ENCODE results near the gene PNPLA1.

PNPLA1 gene

GRCh38 chr6:36273067-36273466, 3.2 kb downstream of the PNPLA1 start:
- Histone ChIP-seq H3K4me3 (ENCODE audit: low read length) (no peak overlapping the region), H3K9me3 (replicated peaks; ENCODE audit: insufficient read depth, low read length) (no peaks in the 10 kb centered on the region), H3K9ac (ENCODE audit: low read length) (no peak overlapping the region), H3K27ac (ENCODE audit: low read length) (no peak overlapping the region), H3K4me1 (ENCODE audit: low read length) (no peaks in the 10 kb centered on the region), H3K36me3 (replicated peaks; ENCODE audit: insufficient read depth, low read length) (no peaks in the 10 kb centered on the region), H3K4me2 (ENCODE audit: low read depth, low read length) (no peak overlapping the region), H3K27me3 (replicated peaks; ENCODE audit: insufficient read depth, low read length) (no peaks in the 10 kb centered on the region), H3F3A (ENCODE audit: insufficient read depth, low read length) (no peaks in the 10 kb centered on the region), H2AFZ (ENCODE audit: low read length) (no peak overlapping the region), H3K9me2 (replicated peaks; ENCODE audit: insufficient read depth, low read length) (no peaks in the 10 kb centered on the region), H4K20me1 (ENCODE audit: insufficient read depth, low read length) (no peaks in the 10 kb centered on the region), H3K79me2 (ENCODE audit: low read length) (no peaks in the 10 kb centered on the region)
- no peak for TF ChIP-seq CTCF (IDR thresholded peaks at IDR 0.05; ENCODE audit: low read length)
- no peak for TF ChIP-seq EZH2phosphoT487 (IDR thresholded peaks at IDR 0.05; ENCODE audit: low read length)
- TF ChIP-seq EZH2 (optimal IDR thresholded peaks at IDR 0.05; ENCODE audit: low read depth, low read length), result no peak
- no peak for DNase-seq

- Histone ChIP-seq H3K4me3 (ENCODE audit: low read length) (no peak overlapping the region), H3K27ac (ENCODE audit: low read length) (no peak overlapping the region), H3K27me3 (replicated peaks; ENCODE audit: insufficient read depth, low read length) (no peaks in the 10 kb centered on the region), H3K36me3 (replicated peaks; ENCODE audit: insufficient read depth, low read length) (no peaks in the 10 kb centered on the region), H3K9ac (ENCODE audit: low read length) (no peak overlapping the region), H3K9me2 (replicated peaks; ENCODE audit: insufficient read depth, low read length) (no peaks in the 10 kb centered on the region), H3K4me2 (ENCODE audit: low read depth, low read length) (no peak overlapping the region), H2AFZ (ENCODE audit: low read length) (no peak overlapping the region), H3F3A (ENCODE audit: insufficient read depth, low read length) (no peaks in the 10 kb centered on the region), H4K20me1 (ENCODE audit: insufficient read depth, low read length) (no peaks in the 10 kb centered on the region), H3K4me1 (ENCODE audit: low read length) (no peaks in the 10 kb centered on the region), H3K79me2 (ENCODE audit: low read length) (no peaks in the 10 kb centered on the region), H3K9me3 (replicated peaks; ENCODE audit: insufficient read depth, low read length) (no peaks in the 10 kb centered on the region)
- DNase-seq, result no peak
- TF ChIP-seq CTCF (IDR thresholded peaks at IDR 0.05; ENCODE audit: low read length) (no peak), EZH2 (optimal IDR thresholded peaks at IDR 0.05; ENCODE audit: low read depth, low read length) (no peak), EZH2phosphoT487 (IDR thresholded peaks at IDR 0.05; ENCODE audit: low read length) (no peak)
Measured at GRCh38 chr6:36273802-36274514, 4.1 kb downstream of the PNPLA1 start.

GRCh38 chr6:36276581-36277536, 7.0 kb downstream of the PNPLA1 start:
- DNase-seq, result no peak
- H3F3A ChIP-seq (ENCODE audit: insufficient read depth, low read length), result no peaks in the 10 kb centered on the region
- H3K4me3 ChIP-seq (ENCODE audit: low read length), result no peak overlapping the region
- no peaks in the 10 kb centered on the region for H3K4me1 ChIP-seq (ENCODE audit: low read length)
- H4K20me1 ChIP-seq (ENCODE audit: insufficient read depth, low read length), result no peaks in the 10 kb centered on the region
- no peak overlapping the region for H3K4me2 ChIP-seq (ENCODE audit: low read depth, low read length)
- H3K79me2 ChIP-seq (ENCODE audit: low read length), result no peaks in the 10 kb centered on the region
- H2AFZ ChIP-seq (ENCODE audit: low read length), result no peak overlapping the region
- H3K9ac ChIP-seq (ENCODE audit: low read length), result no peak overlapping the region
- H3K36me3 ChIP-seq (replicated peaks; ENCODE audit: insufficient read depth, low read length), result no peaks in the 10 kb centered on the region
- no peak for TF ChIP-seq CTCF (IDR thresholded peaks at IDR 0.05; ENCODE audit: low read length)
- TF ChIP-seq EZH2 (optimal IDR thresholded peaks at IDR 0.05; ENCODE audit: low read depth, low read length), result no peak
- TF ChIP-seq EZH2phosphoT487 (IDR thresholded peaks at IDR 0.05; ENCODE audit: low read length), result no peak
- H3K9me2 ChIP-seq (replicated peaks; ENCODE audit: insufficient read depth, low read length), result no peaks in the 10 kb centered on the region
- H3K27ac ChIP-seq (ENCODE audit: low read length), result no peak overlapping the region
- H3K9me3 ChIP-seq (replicated peaks; ENCODE audit: insufficient read depth, low read length), result no peaks in the 10 kb centered on the region
- no peaks in the 10 kb centered on the region for H3K27me3 ChIP-seq (replicated peaks; ENCODE audit: insufficient read depth, low read length)
